A549 treated with GW870086 at 1 μM for 4 hours (cell line): ENCODE measurements around the gene TMA16. TPM values are rescaled to one million over a fixed set of nuclear protein-coding genes. Genes with fewer than 3 reads are reported as not detected.

Experiments
- total RNA-seq: library from RNA; stranded (reverse); fragments of 200-300 nt; extraction: Qiagen RNA extraction; gene quantifications from 5 replicates; pipeline ENCODE4 v1.2.3, GENCODE V29; 2022; ENCODE audit warnings: low read depth

TMA16 gene
- 20.2 to 33.6 TPM (median 24.5 TPM) in 5 replicates for total RNA-seq

GRCh38 chr4:163494360-163495241, at the start of gene TMA16:
Gene TMA16, plus strand, starts transcription at chr4:163494690. Its CDS starts 112 bp downstream, at chr4:163494802.

GRCh38 chr4:163473576-163473975, 20.9 kb upstream of the TMA16 start, which contains the start of gene TKTL2:
Gene TKTL2, minus strand, starts transcription at chr4:163473754. Its CDS starts 20 bp downstream, at chr4:163473734.

Other genes starting within 250 kb of the TMA16 start
- 0.06 to 0.28 TPM (median 0.19 TPM) in 4 of 5 replicates, not detected in the other for gene NPY1R, start 162.1 kb upstream of the TMA16 start, total RNA-seq
- gene NPY5R, start 150.8 kb upstream of the TMA16 start, total RNA-seq = not detected in 5 replicates
- gene TKTL2, start 20.9 kb upstream of the TMA16 start, total RNA-seq = not detected in 5 replicates